AG08395 (cell line): Measurements from ENCODE around the gene ERC2.

Experiments used
- DNase-seq: peaks from one replicate; pipeline ENCODE4 v3.0.0; 2012; ENCODE audit warnings: mixed read lengths, low spot score

ERC2 gene

DNA sequence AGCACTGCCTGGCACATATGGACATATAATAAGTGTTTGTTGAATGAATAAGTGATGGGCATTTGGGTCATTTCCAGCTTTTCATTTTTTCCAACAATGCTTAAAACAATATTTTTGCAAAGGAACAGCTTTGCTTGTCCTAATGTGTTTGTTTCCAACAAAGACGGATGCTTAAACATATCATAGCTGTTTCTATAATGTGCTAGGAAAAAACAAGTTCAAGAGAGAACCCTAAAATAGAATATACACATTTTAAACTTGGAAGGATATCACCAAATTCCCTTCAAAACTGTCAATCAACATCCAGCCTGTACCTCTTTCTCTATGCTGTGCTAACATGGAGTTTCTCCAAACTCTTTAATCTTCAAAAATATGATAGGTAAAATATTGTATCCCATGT, 756.6 kb downstream of the ERC2 start:
- no peak for DNase-seq

DNA sequence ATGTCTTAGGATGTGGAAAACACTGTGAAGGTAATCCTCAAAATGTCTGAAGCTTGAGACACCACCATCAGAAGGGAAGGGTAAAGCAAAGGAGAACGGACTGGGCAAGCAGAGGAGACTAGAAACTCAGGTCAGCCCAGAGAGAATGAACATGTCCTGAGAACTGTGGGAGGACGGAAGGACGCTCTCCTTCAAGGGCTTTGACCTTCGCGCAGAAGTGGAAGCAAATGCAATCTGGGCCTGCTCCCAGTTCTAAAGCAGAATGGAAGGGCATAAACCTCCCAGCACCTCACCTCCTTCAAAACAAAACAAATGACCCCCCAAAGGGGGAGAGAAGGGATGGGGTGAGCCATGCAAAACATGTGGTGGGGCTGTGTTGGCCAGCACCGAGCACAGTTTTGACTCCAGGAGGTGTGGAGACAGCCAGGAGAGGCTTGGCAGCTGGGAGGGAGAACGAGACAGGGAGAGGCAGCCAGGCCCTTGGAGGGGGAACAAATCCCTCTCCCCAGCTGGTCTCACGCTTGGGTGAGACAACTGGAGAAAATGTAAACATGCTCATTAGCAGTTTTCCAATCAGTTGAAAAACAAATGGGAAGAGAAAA, 758.8 kb downstream of the ERC2 start:
- no peak for DNase-seq

DNA sequence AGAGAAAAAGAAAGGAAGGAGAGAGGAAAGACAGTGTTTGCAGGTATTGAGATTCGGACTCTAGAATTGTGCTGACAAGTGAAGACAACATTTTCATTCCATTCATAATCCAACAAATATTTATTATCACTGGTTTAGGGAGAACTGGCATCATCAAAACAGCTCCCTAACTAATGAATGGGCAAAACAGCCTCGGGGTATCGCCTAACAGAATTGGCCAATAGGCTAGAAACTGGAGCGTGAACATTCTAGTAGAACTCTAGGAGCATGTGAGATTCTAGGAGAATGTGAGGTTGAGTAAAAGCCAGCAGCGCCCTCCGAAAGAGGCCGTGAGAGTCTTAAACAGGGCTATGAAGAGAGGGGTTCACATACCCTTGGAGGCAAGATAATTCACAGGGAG, 759.3 kb downstream of the ERC2 start:
- DNase-seq = no peak

DNA sequence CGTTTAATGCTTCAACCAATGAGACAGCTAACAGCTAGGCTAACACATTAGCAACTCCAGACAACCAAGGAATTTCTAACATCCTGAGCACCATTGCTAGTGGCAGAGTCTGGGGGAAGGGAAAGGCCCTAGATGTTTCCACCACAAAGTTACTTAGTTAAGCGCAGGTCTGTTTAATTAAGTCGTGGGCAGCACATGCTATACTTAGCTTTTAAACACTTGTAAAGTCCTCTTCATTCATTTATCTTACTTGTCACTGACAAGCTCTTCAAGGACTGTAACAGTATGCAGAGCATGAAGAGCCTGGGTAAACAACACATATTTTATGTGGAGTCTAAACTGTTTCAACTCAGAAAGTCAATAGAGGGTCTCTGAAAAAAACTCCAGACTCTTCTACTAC, 760.0 kb downstream of the ERC2 start:
- no peak for DNase-seq

DNA sequence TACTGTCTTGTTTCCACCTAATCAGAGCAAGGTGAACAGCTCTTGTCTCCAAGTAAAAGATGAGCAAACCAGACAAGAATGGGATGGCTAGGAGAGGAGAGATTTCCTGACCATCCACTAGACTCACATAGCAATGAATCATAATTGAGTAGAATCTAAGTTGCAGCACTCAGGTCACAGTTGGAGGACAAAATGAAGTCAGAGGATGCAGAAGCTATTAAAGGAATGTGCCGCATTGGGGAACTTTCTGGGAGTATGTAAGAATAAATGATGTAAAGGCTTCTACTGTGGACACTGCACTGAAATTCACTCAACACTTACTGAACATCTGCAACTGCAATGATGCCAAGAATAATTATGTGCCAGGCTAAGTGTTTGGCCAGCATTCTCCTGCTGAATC, 763.7 kb downstream of the ERC2 start:
- DNase-seq = peak; percentile 67

DNA sequence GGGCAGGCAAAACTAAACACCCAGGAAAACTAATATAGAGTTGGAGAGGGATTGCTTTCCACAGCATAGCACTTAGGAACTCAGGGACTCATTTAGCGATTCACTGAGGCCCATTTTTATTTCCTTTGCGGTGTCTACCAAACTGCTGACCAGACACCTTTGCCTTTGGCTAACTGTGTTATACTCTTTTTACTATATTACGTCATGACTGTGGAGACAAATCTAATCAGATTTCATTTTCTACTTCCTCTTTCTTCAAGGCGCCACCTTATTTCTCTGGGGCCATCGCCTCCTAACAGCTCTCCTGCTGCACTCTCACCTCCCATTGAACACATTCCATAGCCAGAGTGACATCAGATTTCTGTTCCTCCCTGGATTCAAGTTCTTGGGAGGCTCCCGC, 765.4 kb downstream of the ERC2 start:
- no peak for DNase-seq

DNA sequence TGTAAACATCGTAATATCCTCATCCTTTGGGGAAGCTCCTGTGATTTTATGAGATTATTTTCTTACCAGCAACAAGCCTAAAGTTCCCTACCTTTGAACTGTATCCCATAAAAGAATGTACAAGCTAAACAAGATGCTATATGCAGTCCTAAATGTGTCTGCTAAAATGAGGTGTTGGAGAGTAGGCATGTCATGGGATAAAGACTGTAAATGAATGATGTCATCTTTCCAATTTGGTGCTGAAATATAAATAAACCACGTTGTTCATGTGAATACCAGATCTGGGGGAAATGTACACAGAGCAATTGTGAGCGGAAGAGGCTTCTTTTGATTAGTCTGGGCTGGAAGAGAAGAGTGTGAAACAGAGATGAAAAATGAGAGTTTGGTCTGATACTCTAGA, 766.3 kb downstream of the ERC2 start:
- no peak for DNase-seq

DNA sequence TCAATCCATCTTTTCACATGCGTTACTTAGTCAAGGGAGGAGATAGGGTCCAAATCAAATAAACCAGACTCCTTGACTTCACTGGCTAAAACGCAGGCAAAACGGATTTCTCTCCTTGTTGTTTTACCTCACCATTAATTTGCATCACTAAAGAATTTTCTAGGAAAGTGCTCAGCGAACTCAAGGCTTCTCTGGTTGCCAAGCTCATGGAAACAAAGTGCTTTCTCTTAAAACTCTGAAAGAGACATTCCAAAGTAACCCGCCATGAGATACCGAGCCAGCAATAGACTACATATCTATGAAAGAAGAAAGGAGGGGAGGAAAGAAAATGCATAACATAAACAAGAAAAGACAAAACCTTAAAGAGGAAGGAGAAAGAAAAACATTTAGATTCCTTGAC, 769.4 kb downstream of the ERC2 start:
- no peak for DNase-seq

DNA sequence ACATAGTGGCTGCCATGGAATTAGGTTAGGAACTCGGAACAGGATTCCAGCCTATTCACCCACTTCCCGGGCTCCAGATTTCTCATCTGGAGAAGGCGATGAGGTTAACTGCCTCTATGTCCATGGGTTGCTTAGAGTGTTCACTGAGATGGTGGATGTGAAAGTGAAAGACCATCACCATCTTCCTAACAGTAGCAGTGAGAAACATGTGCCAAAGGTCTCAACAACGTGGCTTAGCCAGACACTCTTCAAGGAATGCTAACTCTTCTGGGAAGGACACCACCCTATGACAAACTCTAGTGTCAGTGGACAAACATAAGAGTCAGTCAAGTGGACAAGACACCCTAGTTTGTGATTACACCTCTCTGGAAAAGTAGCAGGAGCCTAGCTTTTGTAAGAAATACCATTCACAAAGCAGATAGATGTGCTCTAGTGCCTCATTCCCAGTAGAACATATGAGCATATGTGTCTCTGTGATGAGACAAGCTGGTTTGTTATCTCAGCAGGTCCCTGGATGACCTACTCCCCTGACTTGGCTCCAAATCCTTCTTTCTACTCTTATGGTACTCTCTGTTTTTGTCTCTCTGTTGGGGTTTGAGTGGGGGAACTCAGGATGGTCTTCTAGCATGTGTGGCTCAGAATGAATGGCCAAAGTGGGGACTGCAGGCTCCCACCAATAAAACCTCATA, 770.9 kb downstream of the ERC2 start:
- no peak for DNase-seq

DNA sequence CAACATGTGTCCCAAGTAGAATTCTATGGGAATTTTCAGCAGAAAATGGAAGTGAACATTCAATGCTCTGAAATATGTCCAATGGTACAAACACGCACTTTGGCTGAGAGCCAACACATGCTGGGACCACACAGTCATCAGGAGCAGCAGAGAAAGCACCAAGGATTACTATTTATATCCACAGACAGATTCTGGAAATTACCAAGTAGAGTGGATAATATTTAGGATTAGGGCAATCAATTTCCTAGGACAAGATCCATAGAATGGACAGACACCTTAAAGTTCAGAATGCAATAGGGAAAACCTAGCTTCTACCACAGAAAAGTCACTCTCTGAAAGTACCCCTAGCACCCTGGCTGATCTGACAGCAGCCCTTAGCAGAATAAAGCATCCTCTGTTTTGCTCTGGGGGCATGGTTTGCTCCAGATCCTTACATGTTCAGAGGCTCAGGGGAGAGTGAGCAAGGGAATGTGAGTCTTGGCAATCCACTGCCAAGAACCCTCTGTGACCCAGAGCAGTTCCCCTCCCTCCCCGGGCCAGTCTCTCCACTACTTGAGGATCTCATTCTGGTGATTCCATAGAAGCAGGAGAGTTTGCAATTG, 775.2 kb downstream of the ERC2 start:
- peak; percentile 30 for DNase-seq

DNA sequence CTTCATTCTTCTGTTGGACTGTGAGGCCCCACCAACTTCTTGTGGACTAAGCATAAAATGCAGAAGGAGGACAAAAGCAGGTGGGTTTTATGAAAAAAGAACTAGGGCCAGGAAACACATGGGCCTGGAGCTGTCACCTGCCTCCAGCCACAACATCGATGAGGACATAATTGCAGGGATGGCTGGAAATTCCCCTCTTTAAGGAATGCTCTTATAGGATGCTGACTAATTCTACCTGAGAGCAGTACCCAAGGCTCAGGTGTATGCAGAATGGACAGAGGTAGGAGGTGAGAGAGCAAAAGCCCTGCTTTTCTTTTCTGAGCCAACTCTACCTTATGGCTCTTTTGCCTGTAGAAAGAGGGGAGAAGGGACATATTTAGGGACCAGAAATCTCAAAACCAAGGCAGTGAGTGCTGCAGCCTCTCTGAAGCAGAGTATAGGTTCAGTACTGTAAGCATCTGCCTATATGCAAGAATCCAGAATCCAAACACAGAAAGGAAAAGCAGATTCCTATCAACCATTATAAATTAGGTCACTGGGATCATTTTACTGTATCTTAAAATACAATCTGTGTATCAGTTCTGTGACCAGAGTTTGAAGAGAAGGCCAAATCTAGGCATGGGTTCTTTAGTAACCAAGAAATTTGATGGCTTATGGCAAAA, 775.8 kb downstream of the ERC2 start:
- DNase-seq = no peak

DNA sequence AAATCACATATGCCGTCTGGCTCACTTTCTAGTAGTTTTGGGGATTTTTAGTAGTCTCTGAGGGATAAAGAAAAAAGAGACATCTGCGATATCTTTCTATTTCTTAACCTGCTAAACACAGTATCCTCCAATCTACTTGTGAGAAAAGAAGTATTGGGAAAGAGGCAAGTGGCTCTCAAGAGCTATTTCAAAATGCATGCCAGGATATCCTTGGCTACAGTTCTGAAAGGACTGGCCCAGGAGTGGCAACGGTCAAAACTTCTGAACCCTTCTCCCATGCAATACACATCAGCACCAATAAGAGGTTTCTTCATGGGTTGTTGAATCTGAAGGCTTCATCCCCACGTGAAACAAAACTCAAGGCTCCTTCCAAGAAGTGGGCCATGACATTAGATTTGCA, 777.1 kb downstream of the ERC2 start:
- no peak for DNase-seq

DNA sequence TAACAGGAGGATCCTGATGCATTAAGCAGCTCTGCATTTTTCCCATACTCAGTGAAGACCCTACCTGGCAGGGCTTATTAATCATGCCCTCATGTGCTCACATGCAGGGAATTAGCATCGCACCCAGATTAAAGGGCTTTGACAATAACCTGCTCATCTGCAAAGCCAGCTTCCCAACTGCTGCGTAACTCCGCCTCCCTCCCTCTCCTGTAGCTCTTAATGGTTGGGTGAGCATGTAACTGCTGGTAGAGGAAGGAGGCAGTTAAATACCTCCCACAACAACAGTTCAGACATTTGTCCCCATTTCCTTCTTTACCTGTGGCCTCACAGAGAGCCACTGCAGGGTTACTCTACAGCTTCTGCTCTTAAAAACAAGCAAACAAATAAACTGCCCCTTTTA, 777.5 kb downstream of the ERC2 start:
- no peak for DNase-seq

DNA sequence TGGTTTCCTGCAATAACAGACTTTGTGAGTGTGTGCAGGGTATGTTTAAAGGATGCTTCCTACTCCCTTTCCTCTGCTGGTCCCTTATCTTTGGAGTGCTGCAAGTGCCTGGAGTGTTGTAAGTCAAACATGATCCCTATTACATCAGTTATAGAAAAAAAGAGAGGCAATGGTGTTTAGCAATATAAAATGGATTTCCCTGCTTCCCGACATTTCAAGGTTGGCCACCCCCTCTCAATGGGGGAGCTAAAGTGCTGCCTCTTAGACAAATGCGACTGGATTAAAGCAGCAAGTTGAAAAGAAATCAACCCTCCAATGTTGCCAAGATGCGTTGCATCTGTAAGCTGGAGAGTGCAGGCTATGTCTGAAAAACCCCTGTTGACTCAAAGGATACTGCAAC, 778.1 kb downstream of the ERC2 start:
- no peak for DNase-seq

DNA sequence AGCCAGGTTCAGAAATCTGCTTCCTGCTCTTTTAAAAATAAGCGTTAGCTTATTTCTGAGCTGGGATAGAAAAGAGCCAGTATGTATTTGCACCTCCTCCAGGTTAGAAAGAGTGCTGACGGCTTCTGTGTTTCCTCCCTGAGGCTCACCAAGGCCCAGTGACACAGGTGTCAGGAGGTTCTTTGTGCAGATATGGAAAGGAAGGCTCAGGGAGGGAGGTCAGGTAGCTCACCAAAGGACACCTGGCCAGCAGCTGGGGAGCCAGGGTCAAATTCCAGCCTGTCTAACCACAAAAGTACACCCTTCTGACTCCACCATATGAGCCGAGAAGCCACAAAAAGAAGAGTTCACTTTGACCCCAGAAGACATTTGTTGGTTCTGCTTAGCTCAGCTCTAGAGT, 780.1 kb downstream of the ERC2 start:
- DNase-seq = no peak

DNA sequence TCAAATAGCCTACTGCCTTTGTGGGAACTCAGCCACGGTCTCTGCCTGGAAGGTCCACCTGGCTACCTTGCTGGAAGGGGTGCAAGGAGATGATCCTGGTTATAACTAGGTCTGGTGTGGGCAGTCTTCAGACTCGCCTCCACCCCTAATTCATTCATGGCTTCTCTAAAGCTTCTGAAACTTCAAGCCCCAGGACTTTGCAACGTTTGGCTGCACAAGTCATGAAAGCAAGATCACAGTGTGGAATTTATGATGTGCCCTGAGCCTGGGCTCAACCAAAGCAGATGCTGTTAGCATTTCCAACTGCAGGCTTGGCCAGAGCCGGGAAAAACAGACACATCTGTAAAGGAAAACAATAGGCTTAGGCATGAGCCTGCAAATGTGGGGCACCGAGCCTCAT, 780.7 kb downstream of the ERC2 start:
- no peak for DNase-seq

DNA sequence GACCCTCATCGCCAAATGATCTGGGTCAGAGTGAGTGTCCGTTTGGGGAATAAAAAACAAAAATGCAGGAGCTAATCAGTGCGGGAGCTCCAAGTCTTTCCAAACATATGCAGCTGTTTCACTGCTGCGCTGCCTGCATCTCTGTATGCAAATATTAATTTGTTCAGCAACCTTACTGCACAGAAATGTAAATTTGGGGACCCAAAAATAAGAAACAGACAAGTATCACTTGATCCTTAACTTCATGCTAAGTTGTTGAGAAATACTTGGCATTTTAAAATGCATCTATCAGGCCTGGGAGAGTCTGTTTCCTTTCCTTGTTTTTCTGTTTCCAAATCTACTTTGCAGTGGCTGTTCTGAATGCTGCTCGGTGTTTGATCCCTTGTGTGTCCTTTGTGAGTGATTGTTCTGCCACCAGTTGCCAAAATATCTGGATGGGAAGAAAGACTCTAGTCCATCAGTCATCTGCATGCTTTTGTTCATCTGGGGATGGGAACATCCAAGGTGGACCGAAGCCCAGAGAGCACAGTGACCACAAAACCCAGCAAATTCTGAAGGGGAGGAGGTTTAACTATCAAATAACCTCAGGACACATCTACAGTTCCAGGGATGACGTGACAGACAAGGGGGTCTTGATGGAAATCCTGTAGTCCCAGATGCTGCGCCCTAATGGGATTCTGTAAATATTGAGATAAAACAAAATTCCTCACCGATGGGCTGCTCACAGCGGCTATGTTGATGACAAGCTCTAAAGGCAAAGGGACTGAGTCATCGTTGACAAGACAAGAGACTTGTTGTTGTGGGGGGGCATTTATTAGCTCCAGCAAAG, 781.6 kb downstream of the ERC2 start:
- DNase-seq = peak; percentile 70

DNA sequence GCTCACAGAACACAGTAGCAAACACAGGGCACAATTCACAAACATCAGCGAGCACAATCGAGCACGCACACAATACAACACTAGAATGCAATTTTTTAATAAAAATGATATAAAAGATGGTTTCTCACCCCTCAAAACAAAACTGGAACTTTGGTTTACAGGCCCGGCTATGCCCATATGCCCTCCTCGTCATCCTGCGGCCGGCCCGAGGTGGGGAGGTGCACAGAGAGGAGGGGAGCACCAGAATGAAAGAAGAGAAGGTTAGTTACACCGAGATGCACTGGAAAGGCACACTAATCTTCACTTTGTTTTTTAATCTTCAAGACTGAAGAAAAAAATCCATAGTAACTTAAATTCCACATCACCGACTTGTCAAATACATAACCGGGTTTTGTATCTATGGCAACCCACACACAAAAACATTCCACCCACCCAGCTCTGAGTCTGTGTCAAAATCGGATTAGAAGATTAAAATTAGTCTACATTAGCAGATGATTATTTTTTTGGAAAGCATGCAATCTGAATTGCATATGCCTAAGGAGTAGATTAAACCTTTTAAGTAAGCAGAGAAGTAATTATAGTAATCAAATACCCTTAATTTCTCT, 784.5 kb downstream of the ERC2 start:
- DNase-seq = no peak

DNA sequence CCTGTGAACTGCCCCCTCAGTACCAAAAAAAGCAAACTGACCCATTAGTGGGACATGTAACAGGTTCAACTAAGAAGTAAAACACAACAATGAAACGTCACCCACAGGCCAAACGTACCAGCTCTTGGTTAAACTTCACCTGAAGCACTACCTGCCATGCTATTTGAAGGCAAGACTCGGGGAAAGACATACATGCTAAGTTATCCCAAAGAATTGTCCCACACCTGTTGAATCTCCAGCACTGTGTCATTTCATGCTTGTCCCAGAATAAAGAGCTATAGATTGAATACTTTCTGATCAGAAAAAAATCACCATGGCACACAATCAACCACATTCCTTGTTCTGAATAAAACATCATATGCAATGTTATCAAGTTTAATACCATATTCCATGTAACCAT, 785.8 kb downstream of the ERC2 start:
- DNase-seq = no peak

DNA sequence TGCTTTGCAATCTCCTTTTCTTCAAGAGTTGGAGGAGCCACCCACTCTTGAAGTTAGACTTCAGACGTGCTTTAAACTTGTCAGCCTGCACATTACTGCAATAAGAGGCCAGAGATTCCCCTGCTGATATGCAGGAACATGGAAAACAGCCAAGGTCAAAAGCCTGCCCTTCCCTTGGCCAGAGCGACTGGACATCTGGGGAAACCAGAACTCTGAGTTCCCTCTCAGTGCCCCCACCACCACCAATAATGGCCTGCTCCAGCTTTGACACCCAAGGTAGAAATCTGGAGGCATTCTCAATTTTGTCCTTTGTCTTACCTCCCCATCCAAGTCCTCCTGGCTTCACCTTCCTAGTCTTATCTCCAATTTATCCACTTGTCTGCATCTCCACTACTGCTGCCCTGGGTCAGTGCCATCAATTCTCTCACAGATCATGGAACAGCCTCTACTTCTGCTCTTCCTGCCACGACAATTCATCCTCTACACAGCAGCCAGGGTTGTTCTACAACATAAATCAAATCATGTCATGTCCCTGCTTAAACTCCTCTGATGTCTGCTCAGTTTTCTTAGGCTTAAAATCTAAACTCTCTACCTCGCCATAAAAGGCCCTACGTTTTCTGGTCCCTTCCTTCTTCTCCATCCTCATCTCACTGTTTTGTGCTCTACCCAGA, 789.6 kb downstream of the ERC2 start:
- no peak for DNase-seq

DNA sequence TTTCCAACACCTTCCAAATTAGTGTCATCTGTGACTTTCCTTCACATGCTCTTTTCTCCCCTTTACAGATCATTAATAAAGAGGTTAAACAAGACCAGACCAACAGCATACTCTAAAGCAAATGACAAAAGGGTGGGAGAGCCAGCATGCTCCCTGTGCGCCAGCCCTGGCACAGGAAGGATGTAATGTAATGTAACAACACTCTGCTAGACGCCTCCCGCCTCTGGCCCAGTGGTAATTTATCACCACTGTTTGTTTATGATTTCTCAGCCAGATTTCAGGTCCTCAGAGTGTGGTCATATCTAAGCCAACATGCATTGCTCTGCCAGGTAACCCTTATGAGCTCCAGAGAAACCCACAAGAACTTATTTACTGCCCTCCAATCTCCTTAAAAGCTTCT, 791.6 kb downstream of the ERC2 start:
- DNase-seq = no peak
